NB4 (cell line): ENCODE data around the gene EMC6.
"Not testable (repeated sequence)": the region's sequence is repeated elsewhere in the genome, so short reads cannot be mapped to it uniquely, and the experiment has no call there.

Experiments
- DNase-seq: peaks from one replicate; pipeline ENCODE4 v3.0.0; 2010; ENCODE audit warnings: low read depth
- H3K4me3 ChIP-seq: one replicate; pipeline ENCODE4 v1.5.1; 2011; ENCODE audit warnings: mild to moderate bottlenecking, low read depth, low read length, moderate library complexity
- MYC ChIP-seq: IDR thresholded peaks from 2 replicates; pipeline ENCODE4 v1.6.1; 2011; ENCODE audit warnings: low read depth, low read length
- POLR2A ChIP-seq: IDR thresholded peaks from 2 replicates; pipeline ENCODE4 v1.6.1; 2011; ENCODE audit warnings: mild to moderate bottlenecking; ENCODE audit not compliant: insufficient read length; ENCODE audit errors: extremely low read depth
- TF ChIP-seq, protein P1 (sequence below): IDR thresholded peaks from 2 replicates; pipeline ENCODE4 v1.6.1; 2011; ENCODE audit warnings: low read depth, low read length
- TF ChIP-seq, protein P2 (sequence below): IDR thresholded peaks from one replicate; pipeline ENCODE4 v1.5.1; 2012; ENCODE audit warnings: low read depth, low read length

Gene EMC6

DNA sequence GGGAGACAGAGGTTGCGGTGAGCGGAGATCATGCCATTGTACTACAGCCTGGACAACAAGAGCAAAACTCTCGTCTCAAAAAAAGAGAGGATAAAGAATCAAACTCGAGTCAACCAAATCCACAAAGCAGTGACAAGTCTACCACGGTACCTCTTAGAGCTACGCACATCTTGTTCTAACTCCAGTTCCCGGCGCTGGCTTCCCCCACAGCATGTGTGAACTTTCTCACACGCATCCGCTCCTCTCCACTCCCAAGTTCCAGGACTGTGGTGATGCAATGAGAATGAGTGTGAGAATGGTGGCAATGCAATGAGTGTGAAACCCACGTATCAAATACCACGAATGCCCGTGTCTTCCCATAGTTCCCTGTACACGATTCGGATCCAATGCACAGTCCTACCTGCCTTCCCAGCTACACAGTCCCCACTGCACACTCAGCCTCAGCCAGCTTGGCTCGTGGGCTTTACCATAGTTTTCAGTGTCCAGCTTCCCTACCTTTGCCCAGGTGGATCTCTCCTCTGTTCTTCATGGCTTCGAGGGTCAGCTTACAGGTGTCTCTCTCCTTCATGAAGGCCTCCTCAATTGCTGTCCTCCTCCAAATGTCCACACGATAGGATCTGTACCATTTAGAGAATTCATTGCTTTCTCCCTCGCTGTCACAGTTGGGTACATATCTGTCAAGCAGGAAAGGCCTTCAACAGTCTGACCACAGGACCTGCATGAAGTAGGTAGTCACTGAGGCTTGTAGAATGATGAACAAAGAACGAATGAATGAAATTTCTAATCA lies 36.5 kb downstream of the EMC6 start:
- TF ChIP-seq, protein P1, sequence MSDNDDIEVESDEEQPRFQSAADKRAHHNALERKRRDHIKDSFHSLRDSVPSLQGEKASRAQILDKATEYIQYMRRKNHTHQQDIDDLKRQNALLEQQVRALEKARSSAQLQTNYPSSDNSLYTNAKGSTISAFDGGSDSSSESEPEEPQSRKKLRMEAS: no peak
- TF ChIP-seq POLR2A: no peak
- TF ChIP-seq MYC: no peak
- TF ChIP-seq, protein P2, sequence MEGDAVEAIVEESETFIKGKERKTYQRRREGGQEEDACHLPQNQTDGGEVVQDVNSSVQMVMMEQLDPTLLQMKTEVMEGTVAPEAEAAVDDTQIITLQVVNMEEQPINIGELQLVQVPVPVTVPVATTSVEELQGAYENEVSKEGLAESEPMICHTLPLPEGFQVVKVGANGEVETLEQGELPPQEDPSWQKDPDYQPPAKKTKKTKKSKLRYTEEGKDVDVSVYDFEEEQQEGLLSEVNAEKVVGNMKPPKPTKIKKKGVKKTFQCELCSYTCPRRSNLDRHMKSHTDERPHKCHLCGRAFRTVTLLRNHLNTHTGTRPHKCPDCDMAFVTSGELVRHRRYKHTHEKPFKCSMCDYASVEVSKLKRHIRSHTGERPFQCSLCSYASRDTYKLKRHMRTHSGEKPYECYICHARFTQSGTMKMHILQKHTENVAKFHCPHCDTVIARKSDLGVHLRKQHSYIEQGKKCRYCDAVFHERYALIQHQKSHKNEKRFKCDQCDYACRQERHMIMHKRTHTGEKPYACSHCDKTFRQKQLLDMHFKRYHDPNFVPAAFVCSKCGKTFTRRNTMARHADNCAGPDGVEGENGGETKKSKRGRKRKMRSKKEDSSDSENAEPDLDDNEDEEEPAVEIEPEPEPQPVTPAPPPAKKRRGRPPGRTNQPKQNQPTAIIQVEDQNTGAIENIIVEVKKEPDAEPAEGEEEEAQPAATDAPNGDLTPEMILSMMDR: no peak
- no peak overlapping the region for H3K4me3 ChIP-seq
- DNase-seq: no peak

DNA sequence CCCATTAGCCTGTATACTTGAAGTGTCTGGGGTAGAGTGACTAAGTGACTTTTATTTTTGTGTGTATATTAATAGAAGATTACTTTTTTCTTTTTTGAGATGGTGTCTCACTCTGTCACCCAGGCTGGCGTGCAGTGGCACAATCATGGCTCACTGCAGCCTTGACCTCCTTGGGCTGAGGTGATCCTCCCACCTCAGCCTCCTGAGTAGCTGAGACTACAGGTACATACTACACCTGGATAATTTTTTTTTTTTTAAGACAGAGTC lies 37.0 kb downstream of the EMC6 start:
- not testable (repeated sequence) for DNase-seq, H3K4me3 ChIP-seq

DNA sequence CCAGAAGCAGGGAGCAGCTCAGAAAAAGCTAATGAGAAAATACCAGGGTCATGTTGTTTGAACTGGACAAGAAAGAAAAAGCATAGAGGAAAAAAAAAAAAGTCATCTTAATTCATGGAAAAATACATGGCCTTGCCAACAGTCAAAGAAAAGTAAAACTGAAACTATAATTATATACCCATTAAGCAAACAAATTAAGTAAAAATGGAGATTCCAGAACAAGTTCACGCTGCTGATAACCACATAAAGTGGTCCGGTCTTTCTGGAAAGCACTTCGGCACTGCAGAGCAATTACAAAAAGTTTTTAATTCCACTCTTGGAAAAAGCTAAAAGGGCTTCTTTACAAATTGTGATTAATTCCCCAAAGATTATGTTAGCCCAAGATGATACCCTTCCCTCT lies 39.8 kb downstream of the EMC6 start:
- TF ChIP-seq POLR2A: no peak
- TF ChIP-seq, protein P1: no peak
- no peak for TF ChIP-seq MYC
- TF ChIP-seq, protein P2: no peak
- no peak overlapping the region for H3K4me3 ChIP-seq
- DNase-seq: no peak

DNA sequence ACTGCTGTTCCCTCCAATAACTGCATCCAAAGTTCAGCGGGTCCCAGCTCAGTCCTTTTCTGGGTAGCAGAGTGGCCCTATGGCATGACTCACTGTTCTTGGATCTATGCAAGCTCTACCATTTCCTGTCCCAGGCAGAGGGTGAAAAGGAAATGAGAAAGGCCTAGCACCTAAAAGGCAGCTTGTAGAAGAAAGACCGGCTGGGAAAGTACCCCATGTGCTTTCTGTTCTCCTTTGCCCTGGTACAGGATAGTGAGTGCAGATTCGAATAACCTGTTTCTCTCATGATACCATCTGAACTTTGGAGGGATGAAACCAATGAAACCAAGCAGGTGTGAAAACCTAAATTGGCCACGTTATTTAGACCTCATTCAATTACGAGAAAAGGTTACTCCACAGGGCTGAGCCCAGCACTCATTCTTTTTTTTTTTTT lies 42.4 kb downstream of the EMC6 start:
- H3K4me3 ChIP-seq: no peak overlapping the region
- peak; percentile 83 for DNase-seq
- TF ChIP-seq, protein P1: peak; percentile 64
- TF ChIP-seq MYC (peak; percentile 35; the same call in 1 of the 2 replicates), POLR2A (no peak)

DNA sequence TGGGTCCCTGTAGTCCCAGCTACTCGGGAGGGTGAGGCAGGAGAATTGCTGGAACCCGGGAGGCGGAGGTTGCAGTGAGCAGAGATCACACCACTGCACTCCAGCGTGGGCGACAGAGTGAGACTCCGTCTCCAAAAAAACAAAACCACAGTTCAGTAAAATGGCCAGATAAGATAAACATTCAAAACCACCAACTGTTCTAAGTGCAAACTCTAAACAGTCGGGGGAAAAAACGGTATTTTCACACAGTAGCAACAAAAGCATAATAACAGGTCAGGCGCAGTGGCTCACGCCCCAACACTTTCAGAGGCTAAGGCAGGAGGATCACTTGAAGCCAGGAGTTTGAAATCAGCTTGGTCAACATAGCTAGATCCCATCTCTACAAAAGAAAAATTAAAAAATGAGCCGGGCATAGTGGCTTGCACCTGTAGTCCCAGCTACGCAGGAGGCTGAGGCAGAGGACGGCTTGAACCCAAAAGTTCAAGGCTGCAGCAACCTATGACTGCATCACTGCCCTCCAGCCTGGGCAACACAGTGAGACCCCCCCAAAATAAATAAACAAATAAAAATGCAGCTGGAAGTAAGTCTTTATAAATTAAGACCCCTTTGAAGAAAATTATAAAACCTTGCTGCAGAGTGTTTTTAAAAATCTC lies 44.3 kb downstream of the EMC6 start:
- H3K4me3 ChIP-seq: no peak overlapping the region
- DNase-seq: no peak

DNA sequence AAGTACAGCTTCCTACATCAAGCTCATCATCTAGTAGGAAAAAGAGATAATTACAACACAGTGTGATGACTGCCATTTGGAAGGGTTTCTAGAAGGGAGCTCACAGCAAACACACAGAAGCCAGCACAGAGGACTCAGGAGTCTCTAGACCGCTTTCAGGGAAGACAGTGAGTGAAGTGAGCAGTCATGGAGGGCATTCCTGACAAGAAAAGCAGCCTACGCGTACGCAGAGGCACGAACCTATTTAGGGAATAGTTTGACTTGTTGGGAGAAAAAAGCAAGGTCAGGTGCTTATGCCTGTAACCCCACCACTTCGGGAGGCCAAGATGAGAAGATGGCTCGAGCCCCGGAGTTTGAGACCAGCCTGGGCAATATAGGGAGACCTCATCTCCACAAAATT lies 46.7 kb downstream of the EMC6 start:
- H3K4me3 ChIP-seq: no peak overlapping the region
- DNase-seq: no peak
- TF ChIP-seq, protein P1: no peak
- TF ChIP-seq MYC: no peak
- TF ChIP-seq, protein P2: no peak
- TF ChIP-seq POLR2A: no peak

More for the DNA sequence above, 44.3 kb downstream of the EMC6 start:
- TF ChIP-seq, protein P2: no peak
- TF ChIP-seq POLR2A (no peak), MYC (no peak)
- TF ChIP-seq, protein P1: no peak

DNA sequence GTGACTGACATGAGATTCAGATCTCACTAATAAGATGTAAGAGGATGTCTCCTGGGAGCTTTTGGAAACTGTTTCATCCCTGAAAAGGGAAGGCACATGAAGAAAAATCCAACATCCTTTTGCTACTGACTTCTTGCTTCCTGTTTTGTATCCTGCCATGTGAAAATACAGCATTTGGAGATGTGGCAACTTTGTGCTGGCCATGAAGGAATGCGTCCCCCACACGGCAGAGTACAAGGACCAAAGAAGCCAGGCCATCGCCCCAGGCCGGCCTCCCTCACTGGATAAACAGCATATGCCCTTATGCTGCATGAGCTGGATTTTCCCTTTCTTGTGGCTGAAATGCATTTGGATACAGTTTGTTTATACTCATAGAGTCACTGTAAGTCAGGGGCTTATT lies 49.6 kb downstream of the EMC6 start:
- DNase-seq: no peak
- no peak overlapping the region for H3K4me3 ChIP-seq
- TF ChIP-seq, protein P1: no peak
- no peak for TF ChIP-seq POLR2A
- TF ChIP-seq, protein P2: no peak
